Psoas muscle (tissue), 8 donors: ENCODE data around the gene PPARG. TPM values are rescaled to one million over a fixed set of nuclear protein-coding genes. Genes with fewer than 3 reads are reported as not detected.

Experiments
- ATAC-seq, 4 donors: fragments of 200-7000 bp; cut with Tn5 transposase; one replicate each; pipeline ENCODE4 v1.9.1; 2020; ENCODE audit warnings: moderate library complexity in 3 of 4, mild to moderate bottlenecking in 2 of 4
- DNase-seq, 2 donors: peaks; one replicate each; pipeline ENCODE4 v3.0.0-alpha.2; 2020
- H3K27ac ChIP-seq: fragments of 200-600 bp; one replicate; pipeline ENCODE4 v1.8.0; 2022
- H3K27me3 ChIP-seq, 3 donors: fragments of 200-600 bp in 1 of 3; one replicate each; pipeline versions ENCODE4 v1.6.1 to v1.8.0; 2013 to 2022; ENCODE audit warnings: low read length in 2 of 3, mild to moderate bottlenecking in 2 of 3, moderate library complexity in 1 of 3; ENCODE audit not compliant: insufficient read depth in 3 of 3
- H3K36me3 ChIP-seq, 2 donors: fragments of 200-600 bp in 1 of 2; one replicate each; pipeline versions ENCODE4 v1.6.1 to v1.8.0; 2013 to 2022; ENCODE audit warnings: low read depth in 1 of 2, mild to moderate bottlenecking in 1 of 2, moderate library complexity in 1 of 2; ENCODE audit not compliant: insufficient read depth in 1 of 2
- H3K4me1 ChIP-seq: fragments of 200-600 bp; one replicate; pipeline ENCODE4 v1.8.0; 2022
- H3K4me3 ChIP-seq: fragments of 200-600 bp; one replicate; pipeline ENCODE4 v1.8.0; 2022; ENCODE audit warnings: mild to moderate bottlenecking
- H3K9me3 ChIP-seq: fragments of 200-600 bp; one replicate; pipeline ENCODE4 v1.8.0; 2022
- WGBS, 3 donors: extraction: QIAGEN DNeasy Blood & Tissue Kit; methylation state at CpG; one replicate each; pipeline versions ENCODE4 v1.1.6 to v1.1.7; 2013; 5-methylcytosine and 5-hydroxymethylcytosine counted together
- intact Hi-C, 2 donors: fragments of 100-400 bp; cut with DNase I; formaldehyde crosslinking; loops; one replicate each; pipeline versions ENCODE4 v1.11.0 to v1.14.2; 2022
- polyA plus RNA-seq, 3 donors: library from polyadenylated mRNA; stranded (reverse); fragments of 200-250 nt; gene quantifications; one replicate each; pipeline ENCODE4 v1.2.3, GENCODE V29; 2013
- total RNA-seq, 4 donors: library from RNA; stranded (reverse); fragmentation: NEBNext Ultra II Directional in 2 of 4; extraction: Animal tissue kit (Norgen Biotek cat#: 25700) in 2 of 4; gene quantifications; one replicate each; pipeline versions ENCODE4 v1.2.1 to v1.2.4, GENCODE V29; 2021 to 2023
- TF ChIP-seq, protein P1 (sequence below): fragments of 200-600 bp; IDR thresholded peaks from one replicate; pipeline ENCODE4 v1.8.0; 2022; ENCODE audit warnings: antibody characterized with exemption
- donor health status: healthy with polysubstance abuse.
- donor health status: DM: no; HTN: no; CAD: no; lungs with moderate emphysema.
- donor health status: Bipolar disorder and iron deficiency.
- donor health status: healthy.
- donor health status: DM: yes; HTN: yes; CAD: no.
- donor health status: DM: no; HTN: no; CAD: no.
- donor health status: DM: no; HTN: no; CAD: no.
- donor health status: DM: yes; HTN: yes; CAD: no.

The PPARG gene
- total and polyA plus RNA-seq, 7 donors = 3.1 to 6.8 (median 4.3) TPM

DNA sequence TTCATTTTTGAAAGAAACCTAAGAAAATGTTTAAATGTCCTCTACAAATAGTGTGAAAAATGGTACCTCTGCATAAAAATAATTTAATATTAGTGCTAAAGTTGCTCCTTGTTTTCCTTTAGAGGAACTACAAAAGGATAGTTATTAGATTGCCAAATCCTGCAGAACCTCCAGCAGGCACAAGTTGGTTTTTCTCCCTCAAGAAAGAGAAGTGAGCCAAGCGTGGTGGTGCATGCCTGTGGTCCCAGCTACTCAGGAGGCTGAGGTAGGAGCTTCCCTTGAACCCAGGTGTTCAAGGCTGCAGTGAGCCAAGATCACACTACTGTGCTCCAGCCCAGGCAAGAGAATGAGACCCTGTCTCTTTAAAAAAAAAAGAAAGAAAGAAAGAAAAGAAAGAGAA is 110.4 kb downstream of the PPARG start:
- peaks cover under 1% of the 10 kb centered on the region for H3K4me1 ChIP-seq
- no peaks in the 10 kb centered on the region for H3K36me3 ChIP-seq
- H3K4me3 ChIP-seq = no peak overlapping the region
- H3K27me3 ChIP-seq = peaks cover 0 to 2% (median 0%) of the 10 kb centered on the region in 3 donors
- no peaks in the 10 kb centered on the region for H3K9me3 ChIP-seq
- TF ChIP-seq, protein P1, sequence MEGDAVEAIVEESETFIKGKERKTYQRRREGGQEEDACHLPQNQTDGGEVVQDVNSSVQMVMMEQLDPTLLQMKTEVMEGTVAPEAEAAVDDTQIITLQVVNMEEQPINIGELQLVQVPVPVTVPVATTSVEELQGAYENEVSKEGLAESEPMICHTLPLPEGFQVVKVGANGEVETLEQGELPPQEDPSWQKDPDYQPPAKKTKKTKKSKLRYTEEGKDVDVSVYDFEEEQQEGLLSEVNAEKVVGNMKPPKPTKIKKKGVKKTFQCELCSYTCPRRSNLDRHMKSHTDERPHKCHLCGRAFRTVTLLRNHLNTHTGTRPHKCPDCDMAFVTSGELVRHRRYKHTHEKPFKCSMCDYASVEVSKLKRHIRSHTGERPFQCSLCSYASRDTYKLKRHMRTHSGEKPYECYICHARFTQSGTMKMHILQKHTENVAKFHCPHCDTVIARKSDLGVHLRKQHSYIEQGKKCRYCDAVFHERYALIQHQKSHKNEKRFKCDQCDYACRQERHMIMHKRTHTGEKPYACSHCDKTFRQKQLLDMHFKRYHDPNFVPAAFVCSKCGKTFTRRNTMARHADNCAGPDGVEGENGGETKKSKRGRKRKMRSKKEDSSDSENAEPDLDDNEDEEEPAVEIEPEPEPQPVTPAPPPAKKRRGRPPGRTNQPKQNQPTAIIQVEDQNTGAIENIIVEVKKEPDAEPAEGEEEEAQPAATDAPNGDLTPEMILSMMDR = no peak
- no peak for ATAC-seq
- no peak for DNase-seq
- 71 to 96% (median 84%) methylated on average over 1 of the region's 1 CpG for WGBS, 3 donors
- H3K27ac ChIP-seq = no peak overlapping the region
- intact Hi-C loops = no loop called here

DNA sequence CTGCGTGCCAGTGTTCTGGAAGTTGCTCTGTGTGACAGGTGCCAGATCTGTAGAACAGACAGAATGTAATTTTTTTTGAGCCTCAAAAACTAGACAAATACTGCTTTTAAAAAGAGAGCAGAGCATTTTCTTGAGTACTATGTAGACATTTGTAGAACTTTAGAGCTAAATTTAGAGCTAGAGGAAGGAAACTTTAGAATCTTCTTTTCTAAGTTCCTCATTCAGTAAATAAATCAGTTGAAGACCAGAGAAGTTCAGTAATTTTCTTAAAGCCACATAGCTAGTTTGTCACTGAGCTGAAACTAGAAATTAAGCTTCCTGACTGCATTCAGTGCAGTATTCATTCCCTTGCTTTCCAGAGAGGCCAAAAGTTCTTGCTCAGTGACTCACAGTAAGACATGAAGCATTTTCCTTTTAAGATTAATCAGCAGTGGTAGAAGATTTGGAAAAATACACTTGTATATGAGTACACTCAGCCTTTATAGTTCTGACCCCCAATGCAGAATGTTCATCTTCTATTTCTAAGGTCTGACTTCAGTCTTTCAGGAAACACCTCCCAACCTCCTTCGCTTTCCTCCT is 111.8 kb downstream of the PPARG start:
- Histone ChIP-seq H3K9me3 (no peaks in the 10 kb centered on the region), H3K27me3 (peaks cover 0 to 2% (median 0%) of the 10 kb centered on the region in 3 donors), H3K36me3 (no peaks in the 10 kb centered on the region), H3K27ac (no peak overlapping the region), H3K4me1 (no peaks in the 10 kb centered on the region), H3K4me3 (no peak overlapping the region)
- TF ChIP-seq, protein P1 = no peak
- no peak for ATAC-seq
- intact Hi-C loops = no loop called here
- no peak for DNase-seq
- WGBS, 3 donors = 75 to 79% (median 76%) methylated on average over 2 of the region's 2 CpGs

DNA sequence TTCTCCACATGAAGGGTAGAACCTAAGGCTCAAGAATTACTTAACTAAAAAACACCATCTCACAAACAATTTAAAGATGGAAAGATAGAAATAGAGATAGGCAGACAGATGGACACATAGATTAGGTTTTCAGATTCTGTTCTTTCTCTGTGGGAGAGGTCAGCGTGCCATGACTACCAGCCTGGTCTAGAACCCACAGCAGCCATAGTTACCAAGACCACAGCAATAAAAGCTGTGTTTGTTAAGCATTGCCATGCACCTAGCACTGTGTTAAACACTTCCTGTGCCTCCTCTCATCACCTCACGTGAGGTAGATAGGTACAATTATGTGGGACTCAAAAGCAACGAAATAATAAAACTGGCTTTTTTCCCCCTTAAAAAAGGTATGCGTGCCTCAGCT is 112.3 kb downstream of the PPARG start:
- Histone ChIP-seq H3K36me3 (no peaks in the 10 kb centered on the region), H3K27me3 (peaks cover 0 to 2% (median 0%) of the 10 kb centered on the region in 3 donors), H3K4me3 (no peak overlapping the region), H3K4me1 (no peaks in the 10 kb centered on the region), H3K9me3 (no peaks in the 10 kb centered on the region), H3K27ac (no peak overlapping the region)
- DNase-seq (no peak), ATAC-seq (no peak)
- TF ChIP-seq, protein P1 = no peak
- WGBS, 3 donors = 86 to 91% (median 89%) methylated on average over 4 of the region's 4 CpGs
- intact Hi-C loops = no loop called here

DNA sequence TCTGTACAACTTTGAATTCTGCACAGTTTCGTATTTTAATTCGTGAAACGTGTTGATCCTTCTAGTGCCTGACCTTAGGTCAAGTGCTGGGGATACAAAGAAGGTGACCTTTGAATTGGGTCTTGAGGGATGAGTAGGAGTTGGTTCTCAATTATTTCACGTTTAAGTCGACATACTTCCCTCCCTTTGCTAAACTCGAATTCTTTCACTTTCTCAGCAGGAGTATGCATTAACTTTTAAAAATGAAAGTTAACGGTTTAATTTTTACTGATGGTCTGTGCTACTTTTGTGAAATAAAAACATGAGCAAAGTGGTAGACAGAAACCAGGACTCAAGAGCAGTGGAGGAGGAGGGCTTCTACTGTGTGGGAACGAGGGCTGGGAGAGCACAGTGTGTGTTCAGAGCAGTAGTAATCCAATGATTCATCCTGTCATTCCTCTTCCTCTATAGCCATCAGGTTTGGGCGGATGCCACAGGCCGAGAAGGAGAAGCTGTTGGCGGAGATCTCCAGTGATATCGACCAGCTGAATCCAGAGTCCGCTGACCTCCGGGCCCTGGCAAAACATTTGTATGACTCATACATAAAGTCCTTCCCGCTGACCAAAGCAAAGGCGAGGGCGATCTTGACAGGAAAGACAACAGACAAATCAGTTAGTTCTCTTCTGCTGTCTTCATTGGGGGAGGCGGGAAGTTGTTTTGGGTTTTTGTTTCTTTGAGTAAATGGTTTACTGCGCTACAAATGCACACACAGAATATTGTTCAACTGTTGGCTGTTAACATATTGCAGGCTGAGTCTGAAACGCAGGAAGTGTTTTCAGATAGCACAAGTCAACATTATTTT is 116.8 kb downstream of the PPARG start:
- H3K27me3 ChIP-seq = peaks cover 0 to under 1% (median 0%) of the 10 kb centered on the region in 3 donors
- no peaks in the 10 kb centered on the region for H3K36me3 ChIP-seq
- TF ChIP-seq, protein P1 = no peak
- H3K4me3 ChIP-seq = no peak overlapping the region
- ATAC-seq = peak in 3 of 4 donors; percentile 69 to 83 (median 73)
- H3K27ac ChIP-seq = peak overlapping the region; percentile 3
- WGBS, 3 donors = 56 to 57% (median 57%) methylated on average over 20 of the region's 20 CpGs
- peak; percentile 80 to 85 for DNase-seq
- H3K4me1 ChIP-seq = no peaks in the 10 kb centered on the region
- no peaks in the 10 kb centered on the region for H3K9me3 ChIP-seq
- intact Hi-C loops = no loop called here
